HepG2 (cell line): ENCODE data around the gene CDHR1. TPM values are rescaled to one million over a fixed set of nuclear protein-coding genes. Genes with fewer than 3 reads are reported as not detected.
A peak's percentile ranks its signal among the peaks of the same experiment; 100 is the strongest.

Experiments used
- ATAC-seq: fragments of 200-7000 bp; cut with Tn5 transposase; 3 replicates; pipeline ENCODE4 v1.9.1; 2020; ENCODE audit warnings: mild to moderate bottlenecking, moderate library complexity
- BruUV-seq: library from RNA; stranded (reverse); fragments of 400-500 nt; replicated peaks from 2 replicates; lab custom pipeline; 2021; lab: Mats Ljungman, UMichigan
- CTCF ChIA-PET: fragments of 300-600 bp; formaldehyde crosslinking; extraction: SDS; loops from one replicate; lab custom pipeline; 2021; ENCODE audit warnings: low total read pairs, inconsistent platforms, low intra/inter-chr PET ratio; lab: Yijun Ruan, JAX
- POLR2A ChIA-PET: fragments of 350-600 bp; sonication (Branson Sonifier 250); formaldehyde crosslinking; loops from one replicate; lab custom pipeline; 2020; ENCODE audit warnings: antibody characterized with exemption, inconsistent platforms; lab: Yijun Ruan, JAX
- DNase-seq: peaks from one replicate; pipeline ENCODE4 v3.0.0-alpha.2; 2015; ENCODE audit warnings: low spot score
- FAIRE-seq: peaks from 3 replicates; lab custom pipeline; 2011; peaks lifted over from hg19 to GRCh38; lab: Jason Lieb, UNC
- H2AFZ ChIP-seq: one replicate; pipeline ENCODE4 v1.6.1; 2011; ENCODE audit warnings: low read length, inconsistent platforms
- H3K27ac ChIP-seq: fragments of 300-600 bp; 3 replicates; pipeline ENCODE4 v1.8.0; 2011; ENCODE audit warnings: mixed run types, mild to moderate bottlenecking, mixed read lengths, low read length, inconsistent platforms; ENCODE audit not compliant: insufficient read depth; ENCODE audit errors: extremely low read length
- H3K27me3 ChIP-seq, 2 experiments: fragments of 200-600 bp in 1 of 2; 2 replicates in 1 of 2; 3 replicates in 1 of 2; pipeline versions ENCODE4 v1.6.0 to v1.8.0; 2011; ENCODE audit warnings: low read length in 2 of 2, mild to moderate bottlenecking in 2 of 2, moderate library complexity in 2 of 2, inconsistent platforms in 1 of 2; ENCODE audit not compliant: insufficient read depth in 2 of 2, control insufficient read depth in 1 of 2
- H3K36me3 ChIP-seq, 2 experiments: fragments of 200-600 bp in 1 of 2; replicated peaks in 1 of 2; 2 replicates in 1 of 2; 3 replicates in 1 of 2; pipeline versions ENCODE4 v1.5.1 to v1.8.0; 2011; ENCODE audit warnings: low read length in 2 of 2, inconsistent platforms in 1 of 2; ENCODE audit not compliant: insufficient read depth in 2 of 2, control insufficient read depth in 1 of 2
- H3K4me1 ChIP-seq: 2 replicates; pipeline ENCODE4 v1.5.1; 2012; ENCODE audit warnings: low read length, inconsistent platforms; ENCODE audit not compliant: insufficient read depth
- H3K4me2 ChIP-seq: 2 replicates; pipeline ENCODE4 v1.6.0; 2011; ENCODE audit warnings: low read depth, low read length, inconsistent platforms
- H3K4me3 ChIP-seq, 3 experiments: fragments of 200-600 bp in 1 of 3; sonication (generic), shearing (Covaris generic) in 1 of 3; replicated peaks in 1 of 3; 2 replicates each; pipeline ENCODE4 v1.5.1; 2011 to 2016; ENCODE audit warnings: low read length in 3 of 3, inconsistent platforms in 2 of 3, low read depth in 2 of 3, mild to moderate bottlenecking in 2 of 3, control low read depth in 1 of 3, mixed read lengths in 1 of 3; ENCODE audit not compliant: insufficient read depth in 1 of 3
- H3K79me2 ChIP-seq: one replicate; pipeline ENCODE4 v1.6.1; 2011; ENCODE audit warnings: low read length, inconsistent platforms; ENCODE audit not compliant: insufficient read depth
- H3K9ac ChIP-seq: 2 replicates; pipeline ENCODE4 v1.6.0; 2011; ENCODE audit warnings: mild to moderate bottlenecking, low read depth, low read length, inconsistent platforms; ENCODE audit not compliant: insufficient read depth
- H3K9me3 ChIP-seq: 2 replicates; pipeline ENCODE4 v1.5.1; 2012; ENCODE audit warnings: mild to moderate bottlenecking, low read length
- H4K20me1 ChIP-seq: 2 replicates; pipeline ENCODE4 v1.6.0; 2011; ENCODE audit warnings: inconsistent platforms, mild to moderate bottlenecking, low read length, moderate library complexity; ENCODE audit not compliant: insufficient read depth
- HNRNPLL ChIP-seq: fragments of 200-400 bp; formaldehyde crosslinking; IDR thresholded peaks from 2 replicates; pipeline ENCODE4 v1.6.1; 2017; ENCODE audit warnings: mild to moderate bottlenecking, low read depth, low read length; ENCODE audit not compliant: poor library complexity, severe bottlenecking
- ZBTB38 ChIP-seq: sonication (generic); formaldehyde crosslinking; IDR thresholded peaks from 2 replicates; pipeline ENCODE4 v1.5.1; 2020; ENCODE audit warnings: mild to moderate bottlenecking, missing genetic modification reagents
- ZNF142 ChIP-seq: sonication (generic); formaldehyde crosslinking; IDR thresholded peaks from 2 replicates; pipeline ENCODE4 v1.4.0; 2020; ENCODE audit warnings: missing genetic modification reagents
- WGBS: methylation state at CpG from one replicate; pipeline ENCODE4 v1.1.6; 2017; ENCODE audit warnings: low lambda C conversion rate; 5-methylcytosine and 5-hydroxymethylcytosine counted together
- in situ Hi-C: cut with HindIII; loops from 2 replicates; pipeline ENCODE4 v1.10.0; 2017; ENCODE audit warnings: low pct_unique_long_range_greater_than_20kb; ENCODE audit not compliant: extremely low pct_ligation_motif_present
- intact Hi-C: fragments of 100-400 bp; cut with micrococcal nuclease; formaldehyde crosslinking; loops from one replicate; pipeline ENCODE4 v1.10.0; 2022; ENCODE audit not compliant: unreplicated experiment
- polyA plus RNA-seq, 8 experiments: library from polyadenylated mRNA; depleted of rRNA in 3 of 8; stranded (reverse) in 7 of 8; unstranded in 1 of 8; fragments of >200 nt; fragmentation: Illumina TruSeq in 4 of 8; extraction: Trizol in 4 of 8; gene quantifications; 2 replicates each; pipeline versions ENCODE4 v1.2.1 to v1.2.3, GENCODE V29; 2011 to 2016; ENCODE audit warnings: low read depth in 4 of 8, missing spikeins in 1 of 8, mixed read lengths in 1 of 8; ENCODE audit not compliant: insufficient read depth in 1 of 8
- total RNA-seq, 5 experiments: library from RNA; depleted of rRNA; stranded (reverse); fragments of >200 nt; fragmentation: Illumina TruSeq; extraction: Trizol; gene quantifications; 2 replicates each; pipeline ENCODE4 v1.2.3, GENCODE V29; 2016; ENCODE audit warnings: low read depth in 1 of 5

Gene CDHR1
- total and polyA plus RNA-seq, 2 of the 13 experiments (the other 11 are each of a cell fraction or from before 2014, with no cell fraction given), result 0.04 to 0.09 TPM

GRCh38 chr10:84256510-84257342 is 62.4 kb downstream of the CDHR1 start (continued):
- TF ChIP-seq ZBTB38 (CRISPR knock-in tag), result peak; percentile 10; the same call in 1 of the 2 replicates

- in situ Hi-C loops (no loop called here), intact Hi-C loops (loop anchor here (1.0 kb wide), 1 partner anchor 28 kb away; no protein-coding TSS in a partner anchor)
- peak; percentile 8 for TF ChIP-seq HNRNPLL
- TF ChIP-seq ZNF142 (CRISPR knock-in tag), result no peak
- Histone ChIP-seq H3K4me2 (peak overlapping the region; percentile 50; the same call in 1 of the 2 replicates), H3K4me1 (peaks cover 9% of the 10 kb centered on the region), H3K79me2 (no peaks in the 10 kb centered on the region), H4K20me1 (no peaks in the 10 kb centered on the region), H3K27ac (no peak overlapping the region), H3K9me3 (no peaks in the 10 kb centered on the region), H2AFZ (no peak overlapping the region), H3K36me3 (no peaks in the 10 kb centered on the region), H3K4me3 (0 out of 6 replicates have a peak overlapping the region, but pooled peaks of 1 of the 3 experiments have one; percentile 50), H3K27me3 (peaks cover 2 to 6% of the 10 kb centered on the region in 2 experiments; a peak in 4 of 5 replicates), H3K9ac (no peak overlapping the region)
- FAIRE-seq, result no peak
- ATAC-seq, result no peak; the same call in 2 of the 3 replicates
- 74% methylated on average over 10 of the region's 15 CpGs for WGBS
- BruUV-seq, result no TSS peak
- ChIA-PET POLR2A (no interaction called here), CTCF (no interaction called here)
- no peak for DNase-seq
Observed at GRCh38 chr10:84257343-84258020, 63.1 kb downstream of the CDHR1 start.
